HepG2 (cell line): ENCODE data around the gene HNF1B. TPM values are rescaled to one million over a fixed set of nuclear protein-coding genes. Genes with fewer than 3 reads are reported as not detected.

Experiments
- EEA1 ChIP-seq: sonication (generic); formaldehyde crosslinking; IDR thresholded peaks from 2 replicates; pipeline ENCODE4 v1.5.1; 2020; ENCODE audit warnings: mild to moderate bottlenecking, missing genetic modification reagents, borderline replicate concordance
- EP300 ChIP-seq, 3 experiments: sonication (generic) in 1 of 3; formaldehyde crosslinking in 1 of 3; IDR thresholded peaks; 2 replicates each; pipeline versions ENCODE4 v1.5.1 to v1.6.1; 2011 to 2020; ENCODE audit warnings: low read depth in 2 of 3, low read length in 2 of 3, borderline replicate concordance in 1 of 3, improper control_type of control experiment in 1 of 3, mild to moderate bottlenecking in 1 of 3, missing genetic modification reagents in 1 of 3, moderate library complexity in 1 of 3
- GABPB1 ChIP-seq: IDR thresholded peaks from 2 replicates; pipeline ENCODE4 v1.6.1; 2016; ENCODE audit warnings: mild to moderate bottlenecking, missing genetic modification reagents, moderate library complexity, missing compliant biosample characterization
- IRF2 ChIP-seq: IDR thresholded peaks from 2 replicates; pipeline ENCODE4 v1.6.1; 2018; ENCODE audit warnings: missing genetic modification reagents, missing compliant biosample characterization
- JDP2 ChIP-seq: sonication (generic); formaldehyde crosslinking; IDR thresholded peaks from 2 replicates; pipeline ENCODE4 v1.8.1; 2022; ENCODE audit warnings: missing genetic modification reagents, borderline replicate concordance
- KDM6A ChIP-seq: IDR thresholded peaks from 2 replicates; pipeline ENCODE4 v1.6.1; 2016; ENCODE audit warnings: low read depth
- KLF16 ChIP-seq, 2 experiments: sonication (generic) in 1 of 2; formaldehyde crosslinking in 1 of 2; IDR thresholded peaks; 2 replicates each; pipeline versions ENCODE4 v1.6.1 to v1.8.0; 2016 to 2023; ENCODE audit warnings: missing genetic modification reagents in 2 of 2, missing compliant biosample characterization in 1 of 2
- MBNL3 ChIP-seq: fragments of 250-450 bp; sonication (Bioruptor Pico); conservative IDR thresholded peaks from 2 replicates; pipeline ENCODE4 v1.8.0; 2022; ENCODE audit warnings: mild to moderate bottlenecking, inconsistent platforms
- NR2F2 ChIP-seq: IDR thresholded peaks from 2 replicates; pipeline ENCODE4 v1.6.1; 2012; ENCODE audit warnings: low read depth, inconsistent platforms, borderline replicate concordance
- PRPF4 ChIP-seq: fragments of 200-400 bp; formaldehyde crosslinking; IDR thresholded peaks from 2 replicates; pipeline ENCODE4 v1.6.1; 2016; ENCODE audit warnings: low read length, low read depth; ENCODE audit not compliant: poor library complexity, severe bottlenecking
- SMAD9 ChIP-seq: sonication (generic); formaldehyde crosslinking; IDR thresholded peaks from 2 replicates; pipeline ENCODE4 v1.5.1; 2020; ENCODE audit warnings: mild to moderate bottlenecking, missing genetic modification reagents
- ZBTB7A ChIP-seq: sonication (generic); formaldehyde crosslinking; IDR thresholded peaks from 2 replicates; pipeline ENCODE4 v1.8.0; 2022; ENCODE audit warnings: mild to moderate bottlenecking, missing genetic modification reagents
- ZNF205 ChIP-seq: IDR thresholded peaks from 2 replicates; pipeline ENCODE4 v1.6.1; 2018; ENCODE audit warnings: missing biosample characterization, missing genetic modification reagents
- ZNF230 ChIP-seq: sonication (generic); formaldehyde crosslinking; IDR thresholded peaks from 2 replicates; pipeline ENCODE4 v1.4.0; 2020; ENCODE audit warnings: mild to moderate bottlenecking, missing genetic modification reagents
- ZNF260 ChIP-seq: sonication (generic); formaldehyde crosslinking; IDR thresholded peaks from 2 replicates; pipeline ENCODE4 v1.4.0; 2020; ENCODE audit warnings: missing genetic modification reagents, low read depth, mild to moderate bottlenecking, borderline replicate concordance
- ZNF343 ChIP-seq: sonication (generic); formaldehyde crosslinking; IDR thresholded peaks from 2 replicates; pipeline ENCODE4 v1.4.0; 2020; ENCODE audit warnings: mild to moderate bottlenecking, missing genetic modification reagents
- ZNF382 ChIP-seq: sonication (generic); formaldehyde crosslinking; IDR thresholded peaks from 2 replicates; pipeline ENCODE4 v1.5.0; 2020; ENCODE audit warnings: missing genetic modification reagents, mild to moderate bottlenecking, borderline replicate concordance
- ZNF451 ChIP-seq: sonication (generic); formaldehyde crosslinking; IDR thresholded peaks from 2 replicates; pipeline ENCODE4 v1.5.0; 2020; ENCODE audit warnings: mild to moderate bottlenecking, missing genetic modification reagents
- ZNF709 ChIP-seq: sonication (generic); formaldehyde crosslinking; IDR thresholded peaks from 2 replicates; pipeline ENCODE4 v1.5.0; 2020; ENCODE audit warnings: mild to moderate bottlenecking, missing genetic modification reagents
- ZNF883 ChIP-seq: sonication (generic); formaldehyde crosslinking; IDR thresholded peaks from 2 replicates; pipeline ENCODE4 v1.5.1; 2020; ENCODE audit warnings: mild to moderate bottlenecking, missing genetic modification reagents; ENCODE audit errors: not compliant biosample characterization
- polyA plus RNA-seq, 8 experiments: library from polyadenylated mRNA; depleted of rRNA in 3 of 8; stranded (reverse) in 7 of 8; unstranded in 1 of 8; fragments of >200 nt; fragmentation: Illumina TruSeq in 4 of 8; extraction: Trizol in 4 of 8; gene quantifications; 2 replicates each; pipeline versions ENCODE4 v1.2.1 to v1.2.3, GENCODE V29; 2011 to 2016; ENCODE audit warnings: low read depth in 4 of 8, missing spikeins in 1 of 8, mixed read lengths in 1 of 8; ENCODE audit not compliant: insufficient read depth in 1 of 8
- total RNA-seq, 5 experiments: library from RNA; depleted of rRNA; stranded (reverse); fragments of >200 nt; fragmentation: Illumina TruSeq; extraction: Trizol; gene quantifications; 2 replicates each; pipeline ENCODE4 v1.2.3, GENCODE V29; 2016; ENCODE audit warnings: low read depth in 1 of 5
- TF ChIP-seq, protein P1 (sequence below): sonication (generic); formaldehyde crosslinking; IDR thresholded peaks from 2 replicates; pipeline ENCODE4 v1.4.0; 2020; ENCODE audit warnings: missing genetic modification reagents
- TF ChIP-seq, protein P2 (sequence below): sonication (generic); formaldehyde crosslinking; IDR thresholded peaks from 2 replicates; pipeline ENCODE4 v1.5.0; 2020; ENCODE audit warnings: missing genetic modification reagents, mild to moderate bottlenecking, borderline replicate concordance
- TF ChIP-seq, protein P3 (sequence below): sonication (generic); formaldehyde crosslinking; IDR thresholded peaks from 2 replicates; pipeline ENCODE4 v1.4.0; 2020; ENCODE audit warnings: missing genetic modification reagents, borderline replicate concordance
- TF ChIP-seq, protein P4 (sequence below): sonication (generic); formaldehyde crosslinking; IDR thresholded peaks from 2 replicates; pipeline ENCODE4 v1.5.0; 2020; ENCODE audit warnings: missing genetic modification reagents

HNF1B gene
- total and polyA plus RNA-seq, 2 of the 13 experiments (the other 11 are each of a cell fraction or from before 2014, with no cell fraction given) = 1.9 to 5.3 TPM

DNA sequence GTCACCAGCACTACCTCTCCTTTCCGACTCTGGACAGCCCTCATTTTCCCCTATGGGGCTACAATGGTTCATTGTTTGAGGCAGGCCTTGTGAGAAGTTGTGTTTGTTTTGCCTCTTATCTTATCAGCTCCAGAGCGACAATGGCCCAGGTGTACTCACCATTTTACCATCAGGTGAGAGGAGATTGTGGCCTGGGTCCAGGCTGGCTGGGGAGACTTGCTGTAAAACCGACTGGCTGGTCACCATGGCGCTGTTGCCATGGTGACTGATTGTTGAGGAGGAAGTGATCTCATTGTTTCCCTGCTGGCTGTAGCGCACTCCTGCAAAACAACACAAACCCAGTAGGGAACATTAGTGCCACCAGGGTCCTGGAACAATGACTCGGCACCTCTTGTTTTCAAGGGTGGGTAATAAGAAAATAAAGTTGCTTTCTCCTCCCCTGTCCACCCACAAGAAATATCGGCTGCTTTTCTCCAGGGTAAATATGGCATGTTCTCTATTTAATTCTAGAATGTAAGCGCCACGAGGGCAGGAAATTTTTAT is 34.4 kb downstream of the HNF1B start (continued):
- TF ChIP-seq ZNF205 (CRISPR knock-in tag) (peak; percentile 70; the same call in 1 of the 2 replicates), KLF16 (CRISPR knock-in tag; IDR thresholded peaks at IDR 0.05) (no peak), IRF2 (0 out of 2 replicates have a peak, but pooled peaks have one; percentile 33), ZNF883 (CRISPR knock-in tag) (no peak), GABPB1 (peak; percentile 67), JDP2 (no peak), PRPF4 (no peak), MBNL3 (no peak), SMAD9 (CRISPR knock-in tag) (no peak), KDM6A (CRISPR knock-in tag) (no peak), ZNF451 (CRISPR knock-in tag) (no peak), ZNF230 (CRISPR knock-in tag) (no peak), ZNF343 (CRISPR knock-in tag) (no peak), EEA1 (CRISPR knock-in tag) (no peak), ZNF260 (no peak), EP300 (IDR thresholded peaks at IDR 0.05; ENCODE audit: low read depth in 2 of 2, low read length in 2 of 2) (peak; percentile 34 to 71; a peak in 3 of 4 replicates), EP300 (CRISPR knock-in tag; IDR thresholded peaks at IDR 0.05; ENCODE audit: borderline replicate concordance) (peak; percentile 60), NR2F2 (peak; percentile 28; the same call in 1 of the 2 replicates), ZNF709 (CRISPR knock-in tag) (no peak), ZBTB7A (no peak), ZNF382 (CRISPR knock-in tag) (no peak)
- TF ChIP-seq, protein P1, sequence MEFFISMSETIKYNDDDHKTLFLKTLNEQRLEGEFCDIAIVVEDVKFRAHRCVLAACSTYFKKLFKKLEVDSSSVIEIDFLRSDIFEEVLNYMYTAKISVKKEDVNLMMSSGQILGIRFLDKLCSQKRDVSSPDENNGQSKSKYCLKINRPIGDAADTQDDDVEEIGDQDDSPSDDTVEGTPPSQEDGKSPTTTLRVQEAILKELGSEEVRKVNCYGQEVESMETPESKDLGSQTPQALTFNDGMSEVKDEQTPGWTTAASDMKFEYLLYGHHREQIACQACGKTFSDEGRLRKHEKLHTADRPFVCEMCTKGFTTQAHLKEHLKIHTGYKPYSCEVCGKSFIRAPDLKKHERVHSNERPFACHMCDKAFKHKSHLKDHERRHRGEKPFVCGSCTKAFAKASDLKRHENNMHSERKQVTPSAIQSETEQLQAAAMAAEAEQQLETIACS (CRISPR knock-in tag) = no peak
- TF ChIP-seq, protein P2, sequence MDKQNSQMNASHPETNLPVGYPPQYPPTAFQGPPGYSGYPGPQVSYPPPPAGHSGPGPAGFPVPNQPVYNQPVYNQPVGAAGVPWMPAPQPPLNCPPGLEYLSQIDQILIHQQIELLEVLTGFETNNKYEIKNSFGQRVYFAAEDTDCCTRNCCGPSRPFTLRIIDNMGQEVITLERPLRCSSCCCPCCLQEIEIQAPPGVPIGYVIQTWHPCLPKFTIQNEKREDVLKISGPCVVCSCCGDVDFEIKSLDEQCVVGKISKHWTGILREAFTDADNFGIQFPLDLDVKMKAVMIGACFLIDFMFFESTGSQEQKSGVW (CRISPR knock-in tag) = no peak
- TF ChIP-seq, protein P3, sequence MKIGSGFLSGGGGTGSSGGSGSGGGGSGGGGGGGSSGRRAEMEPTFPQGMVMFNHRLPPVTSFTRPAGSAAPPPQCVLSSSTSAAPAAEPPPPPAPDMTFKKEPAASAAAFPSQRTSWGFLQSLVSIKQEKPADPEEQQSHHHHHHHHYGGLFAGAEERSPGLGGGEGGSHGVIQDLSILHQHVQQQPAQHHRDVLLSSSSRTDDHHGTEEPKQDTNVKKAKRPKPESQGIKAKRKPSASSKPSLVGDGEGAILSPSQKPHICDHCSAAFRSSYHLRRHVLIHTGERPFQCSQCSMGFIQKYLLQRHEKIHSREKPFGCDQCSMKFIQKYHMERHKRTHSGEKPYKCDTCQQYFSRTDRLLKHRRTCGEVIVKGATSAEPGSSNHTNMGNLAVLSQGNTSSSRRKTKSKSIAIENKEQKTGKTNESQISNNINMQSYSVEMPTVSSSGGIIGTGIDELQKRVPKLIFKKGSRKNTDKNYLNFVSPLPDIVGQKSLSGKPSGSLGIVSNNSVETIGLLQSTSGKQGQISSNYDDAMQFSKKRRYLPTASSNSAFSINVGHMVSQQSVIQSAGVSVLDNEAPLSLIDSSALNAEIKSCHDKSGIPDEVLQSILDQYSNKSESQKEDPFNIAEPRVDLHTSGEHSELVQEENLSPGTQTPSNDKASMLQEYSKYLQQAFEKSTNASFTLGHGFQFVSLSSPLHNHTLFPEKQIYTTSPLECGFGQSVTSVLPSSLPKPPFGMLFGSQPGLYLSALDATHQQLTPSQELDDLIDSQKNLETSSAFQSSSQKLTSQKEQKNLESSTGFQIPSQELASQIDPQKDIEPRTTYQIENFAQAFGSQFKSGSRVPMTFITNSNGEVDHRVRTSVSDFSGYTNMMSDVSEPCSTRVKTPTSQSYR (CRISPR knock-in tag) = no peak
- TF ChIP-seq, protein P4, sequence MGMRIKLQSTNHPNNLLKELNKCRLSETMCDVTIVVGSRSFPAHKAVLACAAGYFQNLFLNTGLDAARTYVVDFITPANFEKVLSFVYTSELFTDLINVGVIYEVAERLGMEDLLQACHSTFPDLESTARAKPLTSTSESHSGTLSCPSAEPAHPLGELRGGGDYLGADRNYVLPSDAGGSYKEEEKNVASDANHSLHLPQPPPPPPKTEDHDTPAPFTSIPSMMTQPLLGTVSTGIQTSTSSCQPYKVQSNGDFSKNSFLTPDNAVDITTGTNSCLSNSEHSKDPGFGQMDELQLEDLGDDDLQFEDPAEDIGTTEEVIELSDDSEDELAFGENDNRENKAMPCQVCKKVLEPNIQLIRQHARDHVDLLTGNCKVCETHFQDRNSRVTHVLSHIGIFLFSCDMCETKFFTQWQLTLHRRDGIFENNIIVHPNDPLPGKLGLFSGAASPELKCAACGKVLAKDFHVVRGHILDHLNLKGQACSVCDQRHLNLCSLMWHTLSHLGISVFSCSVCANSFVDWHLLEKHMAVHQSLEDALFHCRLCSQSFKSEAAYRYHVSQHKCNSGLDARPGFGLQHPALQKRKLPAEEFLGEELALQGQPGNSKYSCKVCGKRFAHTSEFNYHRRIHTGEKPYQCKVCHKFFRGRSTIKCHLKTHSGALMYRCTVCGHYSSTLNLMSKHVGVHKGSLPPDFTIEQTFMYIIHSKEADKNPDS (CRISPR knock-in tag) = no peak
